Epithelial cell of esophagus (primary cell): Measurements from ENCODE around the gene CMTM1.

ENCODE experiments used
- DNase-seq: peaks from one replicate; pipeline ENCODE4 v3.0.0; 2010; ENCODE audit warnings: low read depth
- H3K4me3 ChIP-seq: 2 replicates; pipeline ENCODE4 v1.5.1; 2011; ENCODE audit warnings: mild to moderate bottlenecking, low read length, control low read depth
- CTCF ChIP-seq: IDR thresholded peaks from 2 replicates; pipeline ENCODE4 v1.5.1; 2011; ENCODE audit warnings: low read depth, mild to moderate bottlenecking, low read length, control low read depth, inconsistent platforms; ENCODE audit not compliant: insufficient read depth; ENCODE audit errors: missing control alignments

Gene CMTM1

GRCh38 chr16:66572356-66572755 lies 6.1 kb downstream of the CMTM1 start:
- H3K4me3 ChIP-seq, result no peak overlapping the region
- DNase-seq, result no peak
- TF ChIP-seq CTCF, result no peak

- no peak overlapping the region for H3K4me3 ChIP-seq
- DNase-seq, result no peak
- no peak for TF ChIP-seq CTCF
Measured at GRCh38 chr16:66574081-66574480, 7.8 kb downstream of the CMTM1 start.

- DNase-seq, result no peak
- no peak for TF ChIP-seq CTCF
- H3K4me3 ChIP-seq, result no peak overlapping the region
Measured at GRCh38 chr16:66574531-66574930, 8.3 kb downstream of the CMTM1 start.

GRCh38 chr16:66575060-66575459 lies 8.8 kb downstream of the CMTM1 start:
- TF ChIP-seq CTCF, result no peak
- no peak for DNase-seq
- no peak overlapping the region for H3K4me3 ChIP-seq

- no peak for TF ChIP-seq CTCF
- no peak for DNase-seq
Measured at GRCh38 chr16:66576296-66576695, 10.1 kb downstream of the CMTM1 start.

GRCh38 chr16:66578651-66579531 lies 12.7 kb downstream of the CMTM1 start, which contains the start of gene CMTM2:
Gene CMTM2, plus strand, starts transcription at chr16:66579463. Its CDS starts 145 bp downstream, at chr16:66579608.
- no peak for TF ChIP-seq CTCF
- no peak within 1 kb of the TSS for H3K4me3 ChIP-seq
- DNase-seq, result no peak

More at GRCh38 chr16:66576296-66576695, 10.1 kb downstream of the CMTM1 start:
- no peak overlapping the region for H3K4me3 ChIP-seq

GRCh38 chr16:66580605-66581209 lies 14.5 kb downstream of the CMTM1 start:
- DNase-seq, result peak; percentile 86
- peak; percentile 35 for TF ChIP-seq CTCF
- no peak overlapping the region for H3K4me3 ChIP-seq
